GM23338 (cell line): ENCODE results near the gene SMIM5. TPM values are rescaled to one million over a fixed set of nuclear protein-coding genes. Genes with fewer than 3 reads are reported as not detected.

ENCODE experiments used
- ATAC-seq: fragments of 200-7000 bp; cut with Tn5 transposase; 3 replicates; pipeline ENCODE4 v1.9.1; 2020
- DNase-seq: peaks from one replicate; pipeline ENCODE4 v3.0.0-alpha.2; 2015; ENCODE audit warnings: low spot score
- H2AFZ ChIP-seq: fragments of 200-600 bp; sonication (generic); 2 replicates; pipeline ENCODE4 v1.8.0; 2016; ENCODE audit warnings: antibody characterized with exemption, mild to moderate bottlenecking, moderate library complexity
- H3F3A ChIP-seq: fragments of 200-600 bp; sonication (generic); replicated peaks from 2 replicates; pipeline ENCODE4 v1.8.0; 2017; ENCODE audit warnings: antibody characterized with exemption, mixed run types, low read depth
- H3K27ac ChIP-seq: fragments of 200-600 bp; sonication (generic); 2 replicates; pipeline ENCODE4 v1.6.1; 2016; ENCODE audit warnings: low read depth
- H3K27me3 ChIP-seq: fragments of 200-600 bp; sonication (generic); 2 replicates; pipeline ENCODE4 v1.8.0; 2016; ENCODE audit warnings: mild to moderate bottlenecking, mixed run types, moderate library complexity; ENCODE audit not compliant: insufficient read depth
- H3K36me3 ChIP-seq: fragments of 200-600 bp; sonication (generic); 2 replicates; pipeline ENCODE4 v1.8.0; 2016; ENCODE audit warnings: mild to moderate bottlenecking; ENCODE audit not compliant: insufficient read depth
- H3K4me1 ChIP-seq: fragments of 200-600 bp; sonication (generic); 2 replicates; pipeline ENCODE4 v1.8.0; 2016; ENCODE audit warnings: mild to moderate bottlenecking, moderate library complexity; ENCODE audit not compliant: insufficient read depth
- H3K4me2 ChIP-seq: fragments of 200-600 bp; sonication (generic); 2 replicates; pipeline ENCODE4 v1.7.1; 2017; ENCODE audit warnings: mixed run types
- H3K4me3 ChIP-seq: fragments of 200-600 bp; sonication (generic); 2 replicates; pipeline ENCODE4 v1.6.1; 2016; ENCODE audit warnings: mixed run types
- H3K79me2 ChIP-seq: fragments of 200-600 bp; sonication (generic); replicated peaks from 2 replicates; pipeline ENCODE4 v1.8.0; 2017; ENCODE audit warnings: mild to moderate bottlenecking; ENCODE audit not compliant: insufficient read depth
- H3K9me2 ChIP-seq: fragments of 200-600 bp; sonication (generic); 2 replicates; pipeline ENCODE4 v1.8.0; 2017; ENCODE audit not compliant: insufficient read depth
- H4K20me1 ChIP-seq: fragments of 200-600 bp; sonication (generic); replicated peaks from 2 replicates; pipeline ENCODE4 v1.8.0; 2017; ENCODE audit warnings: mild to moderate bottlenecking; ENCODE audit not compliant: insufficient read depth
- H3K27ac Mint-ChIP-seq: 2 replicates; pipeline ENCODE4 v1.8.0; 2020; ENCODE audit warnings: inconsistent platforms, mild to moderate bottlenecking, moderate library complexity, mixed read lengths
- H3K27me3 Mint-ChIP-seq: 3 replicates; pipeline ENCODE4 v1.8.0; 2022; ENCODE audit warnings: low read depth, mild to moderate bottlenecking, moderate library complexity, mixed read lengths, inconsistent platforms; ENCODE audit not compliant: insufficient read depth, poor library complexity
- H3K36me3 Mint-ChIP-seq: 3 replicates; pipeline ENCODE4 v1.8.0; 2021; ENCODE audit warnings: low read depth, mild to moderate bottlenecking, inconsistent platforms, moderate library complexity, mixed read lengths
- H3K4me1 Mint-ChIP-seq: 3 replicates; pipeline ENCODE4 v1.8.0; 2020; ENCODE audit warnings: mild to moderate bottlenecking, inconsistent platforms, mixed read lengths
- H3K4me3 Mint-ChIP-seq: 3 replicates; pipeline ENCODE4 v1.8.0; 2021; ENCODE audit warnings: moderate library complexity, mild to moderate bottlenecking, inconsistent platforms, mixed read lengths
- H3K9me3 Mint-ChIP-seq: 3 replicates; pipeline ENCODE4 v1.8.0; 2020; ENCODE audit warnings: moderate library complexity, mild to moderate bottlenecking, inconsistent platforms, mixed read lengths
- EZH2 ChIP-seq: fragments of 200-600 bp; sonication (generic); IDR thresholded peaks from one replicate; pipeline ENCODE4 v1.8.0; 2017; ENCODE audit warnings: antibody characterized with exemption, mild to moderate bottlenecking, low read depth; ENCODE audit not compliant: unreplicated experiment
- EZH2phosphoT487 ChIP-seq: fragments of 200-600 bp; sonication (generic); IDR thresholded peaks from one replicate; pipeline ENCODE4 v1.8.1; 2018; ENCODE audit warnings: antibody characterized with exemption; ENCODE audit not compliant: unreplicated experiment
- JUNB ChIP-seq: IDR thresholded peaks from one replicate; pipeline ENCODE4 v1.6.1; 2016; ENCODE audit warnings: antibody characterized with exemption; ENCODE audit not compliant: unreplicated experiment
- STAT1 ChIP-seq: IDR thresholded peaks from one replicate; pipeline ENCODE4 v1.6.1; 2016; ENCODE audit warnings: antibody characterized with exemption; ENCODE audit not compliant: unreplicated experiment
- ZNF114 ChIP-seq: fragments of 250-450 bp; sonication (Bioruptor Pico); IDR thresholded peaks from 2 replicates; pipeline ENCODE4 v1.5.0; 2020; ENCODE audit warnings: mild to moderate bottlenecking, moderate library complexity
- polyA plus RNA-seq: library from polyadenylated mRNA; unstranded; fragments of >200 nt; fragmentation: Nextera tagmentation; extraction: Ambion mirVana; gene quantifications from 2 replicates; pipeline ENCODE4 v1.2.1, GENCODE V29; 2016
- total RNA-seq: library from RNA; depleted of rRNA; stranded (reverse); fragments of >200 nt; shearing (Covaris generic); gene quantifications from 2 replicates; pipeline ENCODE4 v1.2.3, GENCODE V29; 2014
- TF ChIP-seq, protein P1 (sequence below): fragments of 250-450 bp; sonication (Bioruptor Pico); IDR thresholded peaks from 2 replicates; pipeline ENCODE4 v1.5.0; 2020; ENCODE audit warnings: mild to moderate bottlenecking, moderate library complexity
- TF ChIP-seq, protein P2 (sequence below): IDR thresholded peaks from 2 replicates; pipeline ENCODE4 v1.6.1; 2016; ENCODE audit warnings: antibody characterized with exemption
- TF ChIP-seq, protein P3 (sequence below), 2 experiments: fragments of 200-600 bp in 1 of 2; sonication (generic) in 1 of 2; conservative IDR thresholded peaks; 2 replicates each; pipeline versions ENCODE4 v1.5.1 to v1.6.1; 2016 to 2017; ENCODE audit warnings: antibody characterized with exemption in 2 of 2, low read depth in 2 of 2, mild to moderate bottlenecking in 2 of 2, moderate library complexity in 1 of 2

Gene SMIM5
- total and polyA plus RNA-seq, 2 experiments from 2014 or later: 0.16 TPM; not detected in 1

DNA sequence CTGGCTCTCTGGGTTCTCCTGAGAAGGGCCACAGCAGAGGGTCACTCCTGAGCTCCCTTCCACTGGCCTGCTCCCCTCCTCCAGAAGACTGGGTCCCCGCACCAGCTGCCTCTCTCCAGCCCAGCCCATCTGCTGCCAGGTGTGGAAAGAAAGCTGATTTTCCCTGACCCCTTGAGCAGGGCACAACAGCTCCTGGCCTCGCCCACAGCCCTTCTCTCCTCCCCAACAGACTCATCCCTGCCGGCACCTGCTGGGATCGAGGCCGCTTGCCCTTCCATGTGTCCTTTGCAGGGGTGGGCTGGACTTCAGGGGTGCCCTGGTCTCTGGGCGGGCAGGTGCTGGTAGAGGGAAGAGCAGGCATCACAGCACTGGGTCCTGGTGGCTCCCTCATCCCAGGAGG lies 4.8 kb upstream of the SMIM5 start (continued):
- TF ChIP-seq, protein P1, sequence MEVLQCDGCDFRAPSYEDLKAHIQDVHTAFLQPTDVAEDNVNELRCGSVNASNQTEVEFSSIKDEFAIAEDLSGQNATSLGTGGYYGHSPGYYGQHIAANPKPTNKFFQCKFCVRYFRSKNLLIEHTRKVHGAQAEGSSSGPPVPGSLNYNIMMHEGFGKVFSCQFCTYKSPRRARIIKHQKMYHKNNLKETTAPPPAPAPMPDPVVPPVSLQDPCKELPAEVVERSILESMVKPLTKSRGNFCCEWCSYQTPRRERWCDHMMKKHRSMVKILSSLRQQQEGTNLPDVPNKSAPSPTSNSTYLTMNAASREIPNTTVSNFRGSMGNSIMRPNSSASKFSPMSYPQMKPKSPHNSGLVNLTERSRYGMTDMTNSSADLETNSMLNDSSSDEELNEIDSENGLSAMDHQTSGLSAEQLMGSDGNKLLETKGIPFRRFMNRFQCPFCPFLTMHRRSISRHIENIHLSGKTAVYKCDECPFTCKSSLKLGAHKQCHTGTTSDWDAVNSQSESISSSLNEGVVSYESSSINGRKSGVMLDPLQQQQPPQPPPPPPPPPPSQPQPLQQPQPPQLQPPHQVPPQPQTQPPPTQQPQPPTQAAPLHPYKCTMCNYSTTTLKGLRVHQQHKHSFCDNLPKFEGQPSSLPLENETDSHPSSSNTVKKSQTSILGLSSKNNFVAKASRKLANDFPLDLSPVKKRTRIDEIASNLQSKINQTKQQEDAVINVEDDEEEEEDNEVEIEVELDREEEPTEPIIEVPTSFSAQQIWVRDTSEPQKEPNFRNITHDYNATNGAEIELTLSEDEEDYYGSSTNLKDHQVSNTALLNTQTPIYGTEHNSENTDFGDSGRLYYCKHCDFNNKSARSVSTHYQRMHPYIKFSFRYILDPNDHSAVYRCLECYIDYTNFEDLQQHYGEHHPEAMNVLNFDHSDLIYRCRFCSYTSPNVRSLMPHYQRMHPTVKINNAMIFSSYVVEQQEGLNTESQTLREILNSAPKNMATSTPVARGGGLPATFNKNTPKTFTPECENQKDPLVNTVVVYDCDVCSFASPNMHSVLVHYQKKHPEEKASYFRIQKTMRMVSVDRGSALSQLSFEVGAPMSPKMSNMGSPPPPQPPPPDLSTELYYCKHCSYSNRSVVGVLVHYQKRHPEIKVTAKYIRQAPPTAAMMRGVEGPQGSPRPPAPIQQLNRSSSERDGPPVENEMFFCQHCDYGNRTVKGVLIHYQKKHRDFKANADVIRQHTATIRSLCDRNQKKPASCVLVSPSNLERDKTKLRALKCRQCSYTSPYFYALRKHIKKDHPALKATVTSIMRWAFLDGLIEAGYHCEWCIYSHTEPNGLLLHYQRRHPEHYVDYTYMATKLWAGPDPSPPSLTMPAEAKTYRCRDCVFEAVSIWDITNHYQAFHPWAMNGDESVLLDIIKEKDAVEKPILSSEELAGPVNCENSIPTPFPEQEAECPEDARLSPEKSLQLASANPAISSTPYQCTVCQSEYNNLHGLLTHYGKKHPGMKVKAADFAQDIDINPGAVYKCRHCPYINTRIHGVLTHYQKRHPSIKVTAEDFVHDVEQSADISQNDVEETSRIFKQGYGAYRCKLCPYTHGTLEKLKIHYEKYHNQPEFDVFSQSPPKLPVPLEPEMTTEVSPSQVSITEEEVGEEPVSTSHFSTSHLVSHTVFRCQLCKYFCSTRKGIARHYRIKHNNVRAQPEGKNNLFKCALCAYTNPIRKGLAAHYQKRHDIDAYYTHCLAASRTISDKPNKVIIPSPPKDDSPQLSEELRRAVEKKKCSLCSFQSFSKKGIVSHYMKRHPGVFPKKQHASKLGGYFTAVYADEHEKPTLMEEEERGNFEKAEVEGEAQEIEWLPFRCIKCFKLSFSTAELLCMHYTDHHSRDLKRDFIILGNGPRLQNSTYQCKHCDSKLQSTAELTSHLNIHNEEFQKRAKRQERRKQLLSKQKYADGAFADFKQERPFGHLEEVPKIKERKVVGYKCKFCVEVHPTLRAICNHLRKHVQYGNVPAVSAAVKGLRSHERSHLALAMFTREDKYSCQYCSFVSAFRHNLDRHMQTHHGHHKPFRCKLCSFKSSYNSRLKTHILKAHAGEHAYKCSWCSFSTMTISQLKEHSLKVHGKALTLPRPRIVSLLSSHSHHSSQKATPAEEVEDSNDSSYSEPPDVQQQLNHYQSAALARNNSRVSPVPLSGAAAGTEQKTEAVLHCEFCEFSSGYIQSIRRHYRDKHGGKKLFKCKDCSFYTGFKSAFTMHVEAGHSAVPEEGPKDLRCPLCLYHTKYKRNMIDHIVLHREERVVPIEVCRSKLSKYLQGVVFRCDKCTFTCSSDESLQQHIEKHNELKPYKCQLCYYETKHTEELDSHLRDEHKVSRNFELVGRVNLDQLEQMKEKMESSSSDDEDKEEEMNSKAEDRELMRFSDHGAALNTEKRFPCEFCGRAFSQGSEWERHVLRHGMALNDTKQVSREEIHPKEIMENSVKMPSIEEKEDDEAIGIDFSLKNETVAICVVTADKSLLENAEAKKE (CRISPR knock-in tag): no peak

DNA sequence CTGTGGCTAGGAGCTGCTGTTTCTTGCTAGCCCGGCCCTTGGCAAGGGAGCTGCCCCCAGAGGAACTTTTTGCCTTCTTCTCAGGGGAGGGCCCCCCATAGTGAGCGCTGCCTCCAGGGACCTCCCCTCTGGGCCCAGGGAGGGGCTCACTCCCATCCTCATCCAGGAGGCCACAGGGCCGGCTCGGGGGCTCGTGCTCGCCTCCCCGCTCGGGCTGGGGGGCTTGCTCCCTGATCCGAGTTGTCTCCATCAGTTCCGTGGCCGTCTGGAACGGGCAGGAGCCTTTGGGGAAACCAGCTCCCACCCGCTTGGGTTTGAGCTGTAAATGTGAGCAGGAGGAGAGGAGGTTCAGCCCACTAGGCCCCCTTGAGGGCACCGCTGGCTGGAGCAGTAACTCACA lies 4.1 kb upstream of the SMIM5 start:
- Histone ChIP-seq H4K20me1 (no peaks in the 10 kb centered on the region; the same call in 1 of the 2 replicates), H3K27ac (no peak overlapping the region), H3F3A (no peaks in the 10 kb centered on the region), H3K36me3 (no peaks in the 10 kb centered on the region; the same call in 1 of the 2 replicates), H3K4me3 (no peak overlapping the region), H2AFZ (no peak overlapping the region), H3K4me2 (no peak overlapping the region), H3K27me3 (no peaks in the 10 kb centered on the region), H3K9me2 (no peaks in the 10 kb centered on the region), H3K79me2 (no peaks in the 10 kb centered on the region), H3K4me1 (peaks cover 9% of the 10 kb centered on the region)
- peaks cover 16% of the 10 kb centered on the region; the same call in 2 of the 3 replicates for H3K4me1 Mint-ChIP-seq
- H3K36me3 Mint-ChIP-seq: peaks cover 5% of the 10 kb centered on the region; the same call in 1 of the 3 replicates
- DNase-seq (no peak), ATAC-seq (no peak)
- no peaks in the 10 kb centered on the region for H3K9me3 Mint-ChIP-seq
- TF ChIP-seq EZH2phosphoT487 (no peak), JUNB (no peak), STAT1 (no peak), ZNF114 (CRISPR knock-in tag) (no peak), EZH2 (no peak)
- TF ChIP-seq, protein P2, sequence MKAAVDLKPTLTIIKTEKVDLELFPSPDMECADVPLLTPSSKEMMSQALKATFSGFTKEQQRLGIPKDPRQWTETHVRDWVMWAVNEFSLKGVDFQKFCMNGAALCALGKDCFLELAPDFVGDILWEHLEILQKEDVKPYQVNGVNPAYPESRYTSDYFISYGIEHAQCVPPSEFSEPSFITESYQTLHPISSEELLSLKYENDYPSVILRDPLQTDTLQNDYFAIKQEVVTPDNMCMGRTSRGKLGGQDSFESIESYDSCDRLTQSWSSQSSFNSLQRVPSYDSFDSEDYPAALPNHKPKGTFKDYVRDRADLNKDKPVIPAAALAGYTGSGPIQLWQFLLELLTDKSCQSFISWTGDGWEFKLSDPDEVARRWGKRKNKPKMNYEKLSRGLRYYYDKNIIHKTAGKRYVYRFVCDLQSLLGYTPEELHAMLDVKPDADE: no peak
- TF ChIP-seq, protein P3, sequence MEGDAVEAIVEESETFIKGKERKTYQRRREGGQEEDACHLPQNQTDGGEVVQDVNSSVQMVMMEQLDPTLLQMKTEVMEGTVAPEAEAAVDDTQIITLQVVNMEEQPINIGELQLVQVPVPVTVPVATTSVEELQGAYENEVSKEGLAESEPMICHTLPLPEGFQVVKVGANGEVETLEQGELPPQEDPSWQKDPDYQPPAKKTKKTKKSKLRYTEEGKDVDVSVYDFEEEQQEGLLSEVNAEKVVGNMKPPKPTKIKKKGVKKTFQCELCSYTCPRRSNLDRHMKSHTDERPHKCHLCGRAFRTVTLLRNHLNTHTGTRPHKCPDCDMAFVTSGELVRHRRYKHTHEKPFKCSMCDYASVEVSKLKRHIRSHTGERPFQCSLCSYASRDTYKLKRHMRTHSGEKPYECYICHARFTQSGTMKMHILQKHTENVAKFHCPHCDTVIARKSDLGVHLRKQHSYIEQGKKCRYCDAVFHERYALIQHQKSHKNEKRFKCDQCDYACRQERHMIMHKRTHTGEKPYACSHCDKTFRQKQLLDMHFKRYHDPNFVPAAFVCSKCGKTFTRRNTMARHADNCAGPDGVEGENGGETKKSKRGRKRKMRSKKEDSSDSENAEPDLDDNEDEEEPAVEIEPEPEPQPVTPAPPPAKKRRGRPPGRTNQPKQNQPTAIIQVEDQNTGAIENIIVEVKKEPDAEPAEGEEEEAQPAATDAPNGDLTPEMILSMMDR (conservative IDR thresholded peaks at IDR 0.05; ENCODE audit: low read depth in 2 of 2): no peak
- peaks cover 14% of the 10 kb centered on the region for H3K27me3 Mint-ChIP-seq
- H3K4me3 Mint-ChIP-seq: no peak overlapping the region
- no peak overlapping the region for H3K27ac Mint-ChIP-seq
